Smooth muscle cell (in vitro differentiated cells): Measurements from ENCODE around the gene C2orf92. TPM values are rescaled to one million over a fixed set of nuclear protein-coding genes. Genes with fewer than 3 reads are reported as not detected.

Experiments
- DNase-seq: peaks from one replicate; lab custom pipeline; 2025; ENCODE audit not compliant: unreplicated experiment; lab: John Stamatoyannopoulos, UW
- H2AFZ ChIP-seq: fragments of 200-600 bp; sonication (generic); 2 replicates; pipeline ENCODE4 v1.6.0; 2016; ENCODE audit warnings: antibody characterized with exemption, low read depth, mild to moderate bottlenecking
- H3F3A ChIP-seq: fragments of 200-600 bp; sonication (generic); 2 replicates; pipeline ENCODE4 v1.6.0; 2017; ENCODE audit warnings: antibody characterized with exemption, low read depth
- H3K27ac ChIP-seq: fragments of 200-600 bp; sonication (generic); 2 replicates; pipeline ENCODE4 v1.5.1; 2016; ENCODE audit warnings: low read depth, mild to moderate bottlenecking
- H3K27me3 ChIP-seq: fragments of 200-600 bp; sonication (generic); 2 replicates; pipeline ENCODE4 v1.6.1; 2016; ENCODE audit warnings: low read depth, mild to moderate bottlenecking
- H3K36me3 ChIP-seq: fragments of 200-600 bp; sonication (generic); 2 replicates; pipeline ENCODE4 v1.5.1; 2016; ENCODE audit warnings: low read depth
- H3K4me1 ChIP-seq: fragments of 200-600 bp; sonication (generic); 2 replicates; pipeline ENCODE4 v1.5.1; 2016; ENCODE audit warnings: low read depth
- H3K4me2 ChIP-seq: fragments of 200-600 bp; sonication (generic); 2 replicates; pipeline ENCODE4 v1.6.0; 2016; ENCODE audit warnings: mild to moderate bottlenecking
- H3K4me3 ChIP-seq: fragments of 200-600 bp; sonication (generic); 2 replicates; pipeline ENCODE4 v1.5.1; 2016; ENCODE audit warnings: mild to moderate bottlenecking
- H3K79me2 ChIP-seq: fragments of 200-600 bp; sonication (generic); 2 replicates; pipeline ENCODE4 v1.6.0; 2016; ENCODE audit warnings: low read depth, mild to moderate bottlenecking
- H3K9ac ChIP-seq: fragments of 200-600 bp; sonication (generic); 2 replicates; pipeline ENCODE4 v1.6.0; 2016; ENCODE audit warnings: low read depth
- H3K9me3 ChIP-seq: fragments of 200-600 bp; sonication (generic); replicated peaks from 2 replicates; pipeline ENCODE4 v1.5.1; 2016; ENCODE audit warnings: low read depth
- H4K20me1 ChIP-seq: fragments of 200-600 bp; sonication (generic); 2 replicates; pipeline ENCODE4 v1.6.0; 2016; ENCODE audit warnings: low read depth
- CTCF ChIP-seq: fragments of 200-600 bp; sonication (generic); IDR thresholded peaks from 2 replicates; pipeline ENCODE4 v1.5.1; 2017; ENCODE audit warnings: borderline replicate concordance, mild to moderate bottlenecking, antibody characterized with exemption; ENCODE audit not compliant: insufficient read depth, poor library complexity, severe bottlenecking
- WGBS: methylation state at CpG from one replicate; pipeline ENCODE4 v1.1.7; 2016; ENCODE audit warnings: low lambda C conversion rate; 5-methylcytosine and 5-hydroxymethylcytosine counted together
- polyA plus RNA-seq: library from polyadenylated mRNA; unstranded; fragments of >200 nt; fragmentation: Nextera tagmentation; extraction: Ambion mirVana; gene quantifications from 2 replicates; pipeline ENCODE4 v1.2.1, GENCODE V29; 2016
- total RNA-seq: library from RNA; depleted of rRNA; stranded (reverse); fragments of >200 nt; gene quantifications from 2 replicates; pipeline ENCODE4 v1.2.3, GENCODE V29; 2014

Gene C2orf92
- total and polyA plus RNA-seq, 2 experiments from 2014 or later, result 1.0 to 7.2 TPM

GRCh38 chr2:97644023-97644717 lies 25.3 kb upstream of the C2orf92 start:
- Histone ChIP-seq H3K27me3 (no peaks in the 10 kb centered on the region), H4K20me1 (no peaks in the 10 kb centered on the region), H2AFZ (no peak overlapping the region), H3K27ac (no peak overlapping the region), H3K4me2 (no peak overlapping the region), H3K9ac (no peak overlapping the region), H3K9me3 (no peaks in the 10 kb centered on the region), H3K4me3 (no peak overlapping the region), H3K79me2 (peaks cover 18% of the 10 kb centered on the region), H3K4me1 (peaks cover 11% of the 10 kb centered on the region), H3F3A (peaks cover 10% of the 10 kb centered on the region), H3K36me3 (peaks cover 3% of the 10 kb centered on the region)
- no peak for DNase-seq
- no peak for TF ChIP-seq CTCF
- WGBS, result 93% methylated on average over 4 of the region's 4 CpGs

DNA sequence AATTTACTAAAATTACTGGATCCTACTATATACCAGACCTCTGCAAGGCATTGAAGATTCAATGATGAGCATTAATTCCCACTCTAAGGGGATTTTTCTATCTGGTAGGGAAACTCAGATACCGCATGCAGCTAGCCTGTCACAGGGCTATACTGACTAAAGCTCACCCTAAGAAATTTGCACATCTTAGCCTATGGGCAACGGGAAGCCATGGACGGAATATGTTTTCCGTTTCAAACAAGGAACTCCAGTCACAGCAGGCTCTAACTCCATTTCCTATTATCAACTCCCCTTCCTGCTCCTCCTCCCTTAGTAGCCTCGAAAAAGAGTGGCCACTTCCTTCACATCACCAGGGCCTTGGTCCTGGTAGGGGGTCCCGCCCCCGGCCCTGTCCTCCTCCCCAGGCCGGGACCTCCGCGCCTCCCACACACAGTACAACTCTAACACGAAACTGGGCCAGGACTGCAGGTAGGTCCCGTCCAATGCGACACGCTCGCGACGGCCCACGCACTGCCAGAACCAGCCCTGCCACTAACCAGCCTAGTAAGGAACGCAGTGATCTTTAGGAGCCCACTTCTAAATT lies 24.3 kb upstream of the C2orf92 start:
- H4K20me1 ChIP-seq, result no peaks in the 10 kb centered on the region
- peak overlapping the region; percentile 74 for H3K27ac ChIP-seq
- peak overlapping the region; percentile 91 for H3K4me3 ChIP-seq
- DNase-seq, result no peak
- H3K4me1 ChIP-seq, result peaks cover 11% of the 10 kb centered on the region
- no peaks in the 10 kb centered on the region for H3K27me3 ChIP-seq
- peaks cover 10% of the 10 kb centered on the region for H3F3A ChIP-seq
- no peaks in the 10 kb centered on the region for H3K9me3 ChIP-seq
- H3K79me2 ChIP-seq, result peaks cover 18% of the 10 kb centered on the region
- WGBS, result 13% methylated on average over 19 of the region's 19 CpGs
- H3K4me2 ChIP-seq, result peak overlapping the region; percentile 85
- no peak for TF ChIP-seq CTCF
- peak overlapping the region; percentile 49 for H3K9ac ChIP-seq
- H2AFZ ChIP-seq, result peak overlapping the region; percentile 81
- peaks cover 3% of the 10 kb centered on the region for H3K36me3 ChIP-seq

GRCh38 chr2:97645695-97646629 lies 23.6 kb upstream of the C2orf92 start, which contains the start of gene COX5B:
Gene COX5B (plus strand): TSS chr2:97646062. CDS start chr2:97646087, 25 bp downstream.
- Histone ChIP-seq H3K9me3 (no peaks in the 10 kb centered on the region), H3K9ac (peak within 1 kb of the TSS; percentile 90), H3K36me3 (peaks cover 3% of the 10 kb centered on the region), H3K4me3 (peak within 1 kb of the TSS; percentile 91), H3F3A (peaks cover 10% of the 10 kb centered on the region), H3K27ac (peak within 1 kb of the TSS; percentile 74), H2AFZ (peak within 1 kb of the TSS; percentile 83), H4K20me1 (no peaks in the 10 kb centered on the region), H3K4me2 (peak within 1 kb of the TSS; percentile 98), H3K4me1 (peaks cover 11% of the 10 kb centered on the region), H3K79me2 (peaks cover 18% of the 10 kb centered on the region), H3K27me3 (no peaks in the 10 kb centered on the region)
- no peak for TF ChIP-seq CTCF
- 2% methylated on average over 61 of the region's 63 CpGs for WGBS
- DNase-seq, result peak; percentile 92
